OCI-M2 (cell line): ENCODE data around the gene MAP3K1.
A peak's percentile ranks its signal among the peaks of the same experiment; 100 is the strongest.

Source experiments
- DNase-seq: peaks from one replicate; lab custom pipeline; 2025; ENCODE audit not compliant: unreplicated experiment; lab: John Stamatoyannopoulos, UW

Gene MAP3K1

GRCh38 chr5:56900395-56900794 lies 85.0 kb downstream of the MAP3K1 start:
- no peak for DNase-seq

- DNase-seq, result peak; percentile 17
These were observed 85.7 kb downstream of the MAP3K1 start for GRCh38 chr5:56900858-56901578.

- DNase-seq, result no peak
These were observed 93.6 kb downstream of the MAP3K1 start for GRCh38 chr5:56908942-56909293.

GRCh38 chr5:56909294-56910209 lies 94.2 kb downstream of the MAP3K1 start, which contains the start of gene SETD9:
Gene SETD9, plus strand, starts transcription at chr5:56909596. Its CDS starts 50 bp downstream, at chr5:56909646.
- DNase-seq, result peak; percentile 82

- no peak for DNase-seq
These were observed 95.0 kb downstream of the MAP3K1 start for GRCh38 chr5:56910210-56910965.

GRCh38 chr5:56913766-56914165 lies 98.4 kb downstream of the MAP3K1 start:
- no peak for DNase-seq

- no peak for DNase-seq
These were observed 99.3 kb downstream of the MAP3K1 start for GRCh38 chr5:56914678-56915077.

- DNase-seq, result no peak
These were observed 102.2 kb downstream of the MAP3K1 start for GRCh38 chr5:56917534-56917933.

GRCh38 chr5:56918054-56918453 lies 102.7 kb downstream of the MAP3K1 start:
- no peak for DNase-seq

GRCh38 chr5:56919942-56920662 lies 104.8 kb downstream of the MAP3K1 start:
- DNase-seq, result no peak

- no peak for DNase-seq
These were observed 107.6 kb downstream of the MAP3K1 start for GRCh38 chr5:56922922-56923321.

- no peak for DNase-seq
These were observed 119.0 kb downstream of the MAP3K1 start for GRCh38 chr5:56934325-56934724.

GRCh38 chr5:56938858-56939257 lies 123.5 kb downstream of the MAP3K1 start:
- no peak for DNase-seq

- no peak for DNase-seq
These were observed 126.6 kb downstream of the MAP3K1 start for GRCh38 chr5:56941981-56942380.
